Upper lobe of right lung (tissue), 1 donor: ENCODE results near the gene BMP5. TPM values are rescaled to one million over a fixed set of nuclear protein-coding genes. Genes with fewer than 3 reads are reported as not detected.

Source experiments
- ATAC-seq: fragments of 200-7000 bp; cut with Tn5 transposase; one replicate; pipeline ENCODE4 v1.9.1; 2020; ENCODE audit warnings: mild to moderate bottlenecking, moderate library complexity
- DNase-seq: peaks from one replicate; pipeline ENCODE4 v3.0.0-alpha.2; 2020
- H3K27ac ChIP-seq: fragments of 200-600 bp; one replicate; pipeline ENCODE4 v1.8.0; 2022
- H3K27me3 ChIP-seq: fragments of 200-600 bp; one replicate; pipeline ENCODE4 v1.8.0; 2022; ENCODE audit warnings: mild to moderate bottlenecking
- H3K36me3 ChIP-seq: fragments of 200-600 bp; one replicate; pipeline ENCODE4 v1.8.0; 2022
- H3K4me1 ChIP-seq: fragments of 200-600 bp; one replicate; pipeline ENCODE4 v1.8.0; 2022
- H3K4me3 ChIP-seq: fragments of 200-600 bp; one replicate; pipeline ENCODE4 v1.8.0; 2022; ENCODE audit warnings: mild to moderate bottlenecking
- H3K9me3 ChIP-seq: fragments of 200-600 bp; one replicate; pipeline ENCODE4 v1.8.0; 2022
- intact Hi-C: fragments of 100-400 bp; cut with DNase I; formaldehyde crosslinking; loops from one replicate; pipeline ENCODE4 v1.11.0; 2022
- long read RNA-seq: library from polyadenylated mRNA; unstranded; transcript quantifications from one replicate; pipeline ENCODE4 v2.0.0, GENCODE V29; 2021
- total RNA-seq: library from RNA; stranded (reverse); fragmentation: NEBNext Ultra II Directional; extraction: Animal tissue kit (Norgen Biotek cat#: 25700); gene quantifications from one replicate; pipeline ENCODE4 v1.2.1, GENCODE V29; 2021
- TF ChIP-seq, protein P1 (sequence below): fragments of 200-600 bp; IDR thresholded peaks from one replicate; pipeline ENCODE4 v1.8.0; 2022; ENCODE audit warnings: antibody characterized with exemption
- donor health status: DM: no; HTN: yes; CAD: no; lungs with severe emphysema.

The BMP5 gene
- total RNA-seq: 14.4 TPM
- long read RNA-seq, transcript BMP5-201 (7 exons, 3,952 nt): major isoform, 9 of 9 reads
- long read RNA-seq, partial matches to known transcripts: 0 of 9 reads
- long read RNA-seq, other reads (novel, unspliced or antisense): 0 of 9 reads

DNA sequence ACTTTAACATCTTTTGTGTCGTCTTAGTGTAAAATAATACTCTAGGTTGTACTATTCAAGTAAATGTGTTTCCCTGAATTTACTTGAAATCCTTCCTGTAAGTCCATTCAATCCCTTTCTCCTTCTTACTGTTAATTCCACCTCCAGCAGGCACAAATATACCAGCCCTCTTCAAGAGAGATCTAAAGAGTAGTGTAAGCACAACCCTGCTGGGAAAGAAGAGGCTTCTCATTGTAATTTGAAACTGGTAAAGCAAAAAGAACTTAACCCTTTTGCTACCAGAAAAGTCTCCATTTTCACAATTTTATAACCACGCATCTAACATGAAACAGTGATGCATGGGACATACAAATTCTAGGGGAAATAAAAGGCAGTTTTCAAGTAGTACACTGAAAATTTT, at the start of gene BMP5:
TSS of gene BMP5 (minus strand) at position 191 of the 400 bp plus-strand sequence. CDS start 725 bp downstream, outside the sequence.
- TF ChIP-seq, protein P1, sequence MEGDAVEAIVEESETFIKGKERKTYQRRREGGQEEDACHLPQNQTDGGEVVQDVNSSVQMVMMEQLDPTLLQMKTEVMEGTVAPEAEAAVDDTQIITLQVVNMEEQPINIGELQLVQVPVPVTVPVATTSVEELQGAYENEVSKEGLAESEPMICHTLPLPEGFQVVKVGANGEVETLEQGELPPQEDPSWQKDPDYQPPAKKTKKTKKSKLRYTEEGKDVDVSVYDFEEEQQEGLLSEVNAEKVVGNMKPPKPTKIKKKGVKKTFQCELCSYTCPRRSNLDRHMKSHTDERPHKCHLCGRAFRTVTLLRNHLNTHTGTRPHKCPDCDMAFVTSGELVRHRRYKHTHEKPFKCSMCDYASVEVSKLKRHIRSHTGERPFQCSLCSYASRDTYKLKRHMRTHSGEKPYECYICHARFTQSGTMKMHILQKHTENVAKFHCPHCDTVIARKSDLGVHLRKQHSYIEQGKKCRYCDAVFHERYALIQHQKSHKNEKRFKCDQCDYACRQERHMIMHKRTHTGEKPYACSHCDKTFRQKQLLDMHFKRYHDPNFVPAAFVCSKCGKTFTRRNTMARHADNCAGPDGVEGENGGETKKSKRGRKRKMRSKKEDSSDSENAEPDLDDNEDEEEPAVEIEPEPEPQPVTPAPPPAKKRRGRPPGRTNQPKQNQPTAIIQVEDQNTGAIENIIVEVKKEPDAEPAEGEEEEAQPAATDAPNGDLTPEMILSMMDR: no peak
- Histone ChIP-seq H3K27me3 (no peaks in the 10 kb centered on the region), H3K4me1 (no peaks in the 10 kb centered on the region), H3K9me3 (no peaks in the 10 kb centered on the region), H3K4me3 (peak within 1 kb of the TSS; percentile 32), H3K27ac (peak within 1 kb of the TSS; percentile 37), H3K36me3 (no peaks in the 10 kb centered on the region)
- DNase-seq (no peak), ATAC-seq (no peak)
- intact Hi-C loops: no loop called here

DNA sequence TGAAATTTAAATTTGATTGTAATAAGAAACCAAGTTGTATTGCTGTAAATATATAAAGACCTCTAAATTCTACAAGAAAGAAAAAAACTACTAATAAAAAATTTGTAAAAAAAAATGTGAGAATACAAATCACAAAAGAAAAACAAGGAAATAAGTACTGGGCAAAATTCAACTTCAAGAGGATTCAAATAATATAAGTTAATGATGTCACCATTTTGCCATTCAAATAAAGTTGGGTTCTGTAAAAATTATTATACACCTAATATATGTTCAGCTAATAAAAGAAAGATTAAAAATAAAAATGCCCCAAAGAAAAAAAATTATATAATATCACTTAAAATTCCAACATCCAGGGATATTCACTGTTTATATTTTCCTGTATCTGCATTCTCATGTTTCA, 47.0 kb upstream of the BMP5 start:
- TF ChIP-seq, protein P1: no peak
- intact Hi-C loops: no loop called here
- DNase-seq (no peak), ATAC-seq (no peak)
- Histone ChIP-seq H3K27me3 (no peaks in the 10 kb centered on the region), H3K4me3 (no peak overlapping the region), H3K27ac (no peak overlapping the region), H3K36me3 (no peaks in the 10 kb centered on the region), H3K4me1 (no peaks in the 10 kb centered on the region), H3K9me3 (no peaks in the 10 kb centered on the region)

DNA sequence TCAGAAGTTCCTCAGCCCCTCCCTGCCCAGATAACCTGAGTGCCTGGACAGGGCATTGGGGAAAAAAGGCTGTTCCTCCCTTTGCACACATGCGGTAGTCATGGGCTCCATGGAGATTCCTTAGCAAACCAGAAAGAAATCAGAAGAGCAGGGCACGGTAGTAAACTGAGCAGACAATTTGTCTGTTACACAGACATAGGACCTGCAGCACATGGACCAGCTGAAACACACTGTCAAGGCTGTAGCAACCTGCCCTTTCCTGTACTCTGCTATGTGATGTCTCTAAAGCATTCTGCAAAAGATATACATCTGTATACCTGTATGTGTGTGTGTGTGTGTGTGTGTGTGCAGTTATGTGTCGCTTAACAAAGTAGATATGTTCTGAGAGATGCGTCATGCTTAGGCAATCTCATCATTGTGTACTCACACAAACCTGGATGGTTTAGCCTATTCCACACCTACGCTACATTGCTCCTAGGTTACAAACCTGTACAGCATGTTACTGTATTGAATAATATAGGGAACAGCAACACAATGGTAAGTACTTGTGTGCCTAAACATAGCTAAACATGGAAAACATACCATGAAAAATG, 44.4 kb upstream of the BMP5 start:
- TF ChIP-seq, protein P1: no peak
- intact Hi-C loops: no loop called here
- no peak for DNase-seq
- Histone ChIP-seq H3K27me3 (no peaks in the 10 kb centered on the region), H3K9me3 (no peaks in the 10 kb centered on the region), H3K27ac (no peak overlapping the region), H3K36me3 (no peaks in the 10 kb centered on the region), H3K4me1 (no peaks in the 10 kb centered on the region), H3K4me3 (no peak overlapping the region)
- no peak for ATAC-seq

DNA sequence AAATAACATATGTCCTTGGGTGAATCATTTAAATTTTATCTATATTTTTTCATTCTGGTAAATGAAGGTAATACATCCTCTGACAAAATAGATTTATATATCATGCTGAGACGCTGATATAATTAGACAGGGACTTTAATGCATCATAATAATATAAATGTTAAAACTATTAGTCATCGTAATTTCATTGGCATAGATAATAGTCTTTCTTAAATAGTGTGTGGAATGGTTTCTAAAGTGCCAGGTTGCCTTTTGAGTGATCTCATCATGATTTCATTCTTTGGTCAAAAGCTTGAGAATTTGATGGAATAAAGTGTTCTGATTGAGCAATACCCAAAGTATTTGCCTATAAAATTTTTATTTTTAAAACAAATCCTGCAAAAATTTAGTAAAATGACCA, 43.2 kb upstream of the BMP5 start:
- TF ChIP-seq, protein P1: no peak
- ATAC-seq (no peak), DNase-seq (no peak)
- Histone ChIP-seq H3K4me1 (no peaks in the 10 kb centered on the region), H3K9me3 (no peaks in the 10 kb centered on the region), H3K4me3 (no peak overlapping the region), H3K27ac (no peak overlapping the region), H3K27me3 (no peaks in the 10 kb centered on the region), H3K36me3 (no peaks in the 10 kb centered on the region)
- intact Hi-C loops: no loop called here

DNA sequence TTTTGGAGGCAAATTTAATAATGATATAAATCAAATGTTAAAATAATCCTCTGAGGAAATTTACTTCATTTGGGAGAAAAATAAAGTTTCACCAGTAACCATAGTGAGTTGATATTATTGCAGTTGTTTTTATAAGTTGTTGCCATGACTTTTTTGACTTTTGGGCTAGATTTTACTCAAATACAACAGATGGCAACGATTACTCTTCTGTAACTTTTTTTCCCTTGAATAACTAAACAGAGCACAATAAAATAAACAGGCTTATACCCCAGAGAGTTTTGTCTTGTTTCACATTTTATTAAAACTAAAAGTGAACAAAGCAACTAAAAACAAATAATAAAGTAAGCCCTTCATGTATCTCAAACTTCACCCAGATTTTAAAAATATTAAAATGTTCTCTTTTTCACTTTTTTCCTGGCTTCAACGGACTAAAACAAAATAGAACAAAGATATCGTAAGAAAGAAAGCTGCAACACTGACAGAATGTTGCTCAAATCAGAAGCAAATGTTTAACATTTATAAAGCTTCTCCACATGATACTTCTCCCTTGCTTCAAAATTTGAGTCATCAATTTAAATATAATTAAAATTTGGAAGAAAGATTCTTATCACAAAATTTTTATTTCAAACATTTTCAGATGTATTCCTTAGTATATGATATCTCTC, 42.5 kb upstream of the BMP5 start:
- no peaks in the 10 kb centered on the region for H3K4me1 ChIP-seq
- TF ChIP-seq, protein P1: no peak
- H3K27ac ChIP-seq: peak overlapping the region; percentile 52
- no peak for ATAC-seq
- H3K36me3 ChIP-seq: no peaks in the 10 kb centered on the region
- intact Hi-C loops: no loop called here
- no peak for DNase-seq
- no peaks in the 10 kb centered on the region for H3K27me3 ChIP-seq
- H3K4me3 ChIP-seq: no peak overlapping the region
- H3K9me3 ChIP-seq: no peaks in the 10 kb centered on the region
